GM21367 (cell line): ENCODE measurements around the gene EFCAB13.

Source experiments
- ATAC-seq: cut with Tn5 transposase; IDR thresholded peaks from one replicate; pipeline ENCODE4 v1.9.1; 2021; ENCODE audit not compliant: unreplicated experiment

Gene EFCAB13

GRCh38 chr17:47323382-47324223 lies at the start of gene EFCAB13:
Gene EFCAB13, plus strand, starts transcription at chr17:47323955. Its CDS starts 4,399 bp downstream, at chr17:47328354.
- peak; percentile 71 for ATAC-seq

- ATAC-seq = no peak
These were observed 49.3 kb upstream of the EFCAB13 start for GRCh38 chr17:47274319-47275069.

- ATAC-seq = no peak
These were observed 48.3 kb upstream of the EFCAB13 start for GRCh38 chr17:47275245-47275984.

GRCh38 chr17:47276444-47276843 lies 47.3 kb upstream of the EFCAB13 start:
- no peak for ATAC-seq

- no peak for ATAC-seq
These were observed 46.9 kb upstream of the EFCAB13 start for GRCh38 chr17:47276868-47277267.

GRCh38 chr17:47277921-47278320 lies 45.8 kb upstream of the EFCAB13 start:
- no peak for ATAC-seq

- ATAC-seq = no peak
These were observed 45.2 kb upstream of the EFCAB13 start for GRCh38 chr17:47278561-47278960.

GRCh38 chr17:47279062-47279801 lies 44.5 kb upstream of the EFCAB13 start:
- peak; percentile 76 for ATAC-seq

GRCh38 chr17:47280072-47280811 lies 43.5 kb upstream of the EFCAB13 start:
- no peak for ATAC-seq

GRCh38 chr17:47281216-47281615 lies 42.5 kb upstream of the EFCAB13 start:
- no peak for ATAC-seq

- ATAC-seq = no peak
These were observed 38.8 kb upstream of the EFCAB13 start for GRCh38 chr17:47285003-47285402.

- peak; percentile 60 for ATAC-seq
These were observed 37.4 kb upstream of the EFCAB13 start for GRCh38 chr17:47286198-47286914.

GRCh38 chr17:47287068-47287467 lies 36.7 kb upstream of the EFCAB13 start:
- ATAC-seq = peak; percentile 23

GRCh38 chr17:47287639-47288038 lies 36.1 kb upstream of the EFCAB13 start:
- ATAC-seq = no peak

- no peak for ATAC-seq
These were observed 35.1 kb upstream of the EFCAB13 start for GRCh38 chr17:47288531-47289116.

- ATAC-seq = no peak
These were observed 34.5 kb upstream of the EFCAB13 start for GRCh38 chr17:47289302-47289701.

- ATAC-seq = no peak
These were observed 32.9 kb upstream of the EFCAB13 start for GRCh38 chr17:47290870-47291241.

- no peak for ATAC-seq
These were observed 32.4 kb upstream of the EFCAB13 start for GRCh38 chr17:47291242-47291873.

GRCh38 chr17:47292206-47292605 lies 31.5 kb upstream of the EFCAB13 start:
- no peak for ATAC-seq
